Left lung (tissue), 10 donors: ENCODE results near the gene FOXC2. TPM values are rescaled to one million over a fixed set of nuclear protein-coding genes. Genes with fewer than 3 reads are reported as not detected.
A peak's percentile ranks its signal among the peaks of the same experiment; 100 is the strongest.

ENCODE experiments used
- ATAC-seq: fragments of 200-7000 bp; cut with Tn5 transposase; one replicate; pipeline ENCODE4 v1.9.1; 2020; ENCODE audit warnings: moderate library complexity
- DNase-seq, 4 donors: peaks; one replicate each; pipeline ENCODE4 v3.0.0-alpha.2; 2013 to 2020
- H3K27ac ChIP-seq, 2 donors: fragments of 200-600 bp; sonication (generic) in 1 of 2; one replicate each; pipeline versions ENCODE4 v1.5.0 to v1.8.0; 2020 to 2021
- H3K27me3 ChIP-seq, 2 donors: fragments of 200-600 bp; sonication (generic) in 1 of 2; one replicate each; pipeline versions ENCODE4 v1.5.0 to v1.8.0; 2020 to 2021
- H3K36me3 ChIP-seq, 2 donors: fragments of 200-600 bp; sonication (generic) in 1 of 2; one replicate each; pipeline versions ENCODE4 v1.5.0 to v1.8.0; 2020 to 2021
- H3K4me1 ChIP-seq, 2 donors: fragments of 200-600 bp; one replicate each; pipeline ENCODE4 v1.8.0; 2021
- H3K4me3 ChIP-seq, 2 donors: fragments of 200-600 bp; sonication (generic) in 1 of 2; one replicate each; pipeline versions ENCODE4 v1.5.0 to v1.8.0; 2020 to 2021; ENCODE audit warnings: mild to moderate bottlenecking in 1 of 2
- H3K9me3 ChIP-seq, 2 donors: fragments of 200-600 bp; sonication (generic) in 1 of 2; one replicate each; pipeline versions ENCODE4 v1.5.0 to v1.8.0; 2020 to 2021
- intact Hi-C, 2 donors: fragments of 100-400 bp; cut with DNase I; formaldehyde crosslinking; loops; one replicate each; pipeline versions ENCODE4 v1.11.2 to v1.14.2; 2022
- polyA plus RNA-seq, 6 donors: library from polyadenylated mRNA; unstranded; fragments of 120-200 nt; gene quantifications; one replicate each; pipeline ENCODE4 v1.2.1, GENCODE V29; 2013; ENCODE audit not compliant: insufficient read length in 6 of 6
- total RNA-seq, 2 donors: library from RNA; stranded (reverse); fragmentation: NEBNext Ultra II Directional; extraction: Animal tissue kit (Norgen Biotek cat#: 25700); gene quantifications; one replicate each; pipeline ENCODE4 v1.2.1, GENCODE V29; 2021
- TF ChIP-seq, protein P1 (sequence below), 2 donors: fragments of 200-600 bp; sonication (generic) in 1 of 2; IDR thresholded peaks; one replicate each; pipeline versions ENCODE4 v1.5.0 to v1.8.0; 2021; ENCODE audit warnings: antibody characterized with exemption in 2 of 2
- donor health status: DM: no; HTN: yes; CAD: no.
- donor health status: DM: no; HTN: no; CAD: no.

The FOXC2 gene
- total and polyA plus RNA-seq, 8 donors: 0.41 to 2.0 (median 0.93) TPM

DNA sequence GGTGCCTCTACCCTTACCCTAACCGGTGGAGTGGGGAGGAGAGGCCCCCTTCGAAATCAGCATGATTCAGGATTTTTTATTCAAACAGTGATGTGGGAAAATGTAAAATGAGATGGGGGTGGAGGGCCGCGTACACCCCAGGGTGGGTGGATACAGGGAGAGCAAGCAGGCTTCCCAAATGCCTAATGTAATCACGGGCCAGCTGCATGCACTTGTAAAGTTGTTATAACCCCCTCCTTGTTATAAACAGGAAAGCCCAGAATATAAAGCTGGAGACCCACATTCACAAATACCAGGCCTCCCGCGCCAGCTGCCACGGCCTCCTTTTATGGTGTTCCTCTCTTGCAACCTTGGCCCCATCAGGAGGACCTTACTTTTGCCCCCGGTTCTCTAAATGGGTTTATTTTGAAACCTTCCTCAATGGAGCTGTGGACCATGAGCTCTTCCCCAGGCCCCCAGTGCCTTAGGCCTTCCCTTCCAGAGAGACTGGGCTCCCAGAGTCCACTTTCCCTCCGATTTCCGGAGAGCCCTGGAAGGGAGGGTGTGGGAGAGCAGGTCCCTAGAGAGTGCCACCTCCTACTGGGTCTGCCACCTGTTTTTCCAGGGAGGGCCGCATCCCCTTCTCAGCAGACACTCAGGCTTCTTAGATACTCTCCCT, 10.8 kb downstream of the FOXC2 start:
- H3K9me3 ChIP-seq: no peaks in the 10 kb centered on the region
- intact Hi-C loops: no loop called here
- DNase-seq (no peak), ATAC-seq (no peak)
- H3K36me3 ChIP-seq: no peaks in the 10 kb centered on the region
- peaks cover 46 to 97% of the 10 kb centered on the region in 2 donors for H3K27me3 ChIP-seq
- no peak overlapping the region for H3K4me3 ChIP-seq
- H3K4me1 ChIP-seq: peaks cover 5 to 19% of the 10 kb centered on the region in 2 donors
- TF ChIP-seq, protein P1, sequence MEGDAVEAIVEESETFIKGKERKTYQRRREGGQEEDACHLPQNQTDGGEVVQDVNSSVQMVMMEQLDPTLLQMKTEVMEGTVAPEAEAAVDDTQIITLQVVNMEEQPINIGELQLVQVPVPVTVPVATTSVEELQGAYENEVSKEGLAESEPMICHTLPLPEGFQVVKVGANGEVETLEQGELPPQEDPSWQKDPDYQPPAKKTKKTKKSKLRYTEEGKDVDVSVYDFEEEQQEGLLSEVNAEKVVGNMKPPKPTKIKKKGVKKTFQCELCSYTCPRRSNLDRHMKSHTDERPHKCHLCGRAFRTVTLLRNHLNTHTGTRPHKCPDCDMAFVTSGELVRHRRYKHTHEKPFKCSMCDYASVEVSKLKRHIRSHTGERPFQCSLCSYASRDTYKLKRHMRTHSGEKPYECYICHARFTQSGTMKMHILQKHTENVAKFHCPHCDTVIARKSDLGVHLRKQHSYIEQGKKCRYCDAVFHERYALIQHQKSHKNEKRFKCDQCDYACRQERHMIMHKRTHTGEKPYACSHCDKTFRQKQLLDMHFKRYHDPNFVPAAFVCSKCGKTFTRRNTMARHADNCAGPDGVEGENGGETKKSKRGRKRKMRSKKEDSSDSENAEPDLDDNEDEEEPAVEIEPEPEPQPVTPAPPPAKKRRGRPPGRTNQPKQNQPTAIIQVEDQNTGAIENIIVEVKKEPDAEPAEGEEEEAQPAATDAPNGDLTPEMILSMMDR (IDR thresholded peaks at IDR 0.05): no peak
- peak overlapping the region; percentile 23 to 53 for H3K27ac ChIP-seq

DNA sequence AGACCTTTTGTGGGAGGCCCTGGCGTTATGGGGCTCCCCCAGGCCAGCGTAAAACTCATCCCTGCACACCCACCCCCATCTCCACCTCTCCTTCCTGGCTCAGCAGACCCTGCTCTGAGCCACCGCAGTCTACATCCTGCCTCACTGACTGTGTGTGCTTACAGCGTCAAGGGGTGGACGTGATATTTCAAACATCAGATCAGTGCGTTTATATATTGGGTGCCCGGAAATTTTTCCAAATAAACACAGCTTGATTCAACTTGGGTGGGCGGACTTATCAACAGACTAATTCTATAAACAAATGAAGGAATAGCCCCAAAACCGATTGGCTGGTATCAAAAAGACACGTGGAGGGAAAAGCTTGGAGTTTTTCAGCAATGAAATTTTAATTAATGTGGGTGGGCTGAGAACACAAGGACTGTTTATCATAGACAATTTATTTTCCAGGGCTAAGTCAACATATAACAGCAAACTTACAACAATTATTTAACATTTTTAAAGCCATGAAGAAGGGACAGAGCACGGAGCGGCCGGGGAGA, 11.5 kb downstream of the FOXC2 start, which contains the start of gene FOXL1:
TSS of gene FOXL1 (plus strand) at position 489 of the 539 bp plus-strand sequence. CDS start 175 bp downstream, outside the sequence.
- H3K36me3 ChIP-seq: no peaks in the 10 kb centered on the region
- TF ChIP-seq, protein P1 (IDR thresholded peaks at IDR 0.05): no peak
- H3K4me3 ChIP-seq: peak within 1 kb of the TSS in 1 of 2 donors; percentile 22
- intact Hi-C loops: no loop called here
- H3K4me1 ChIP-seq: peaks cover 5 to 19% of the 10 kb centered on the region in 2 donors
- peak in 2 of 4 donors; percentile 85 to 87 for DNase-seq
- peaks cover 51 to 96% of the 10 kb centered on the region in 2 donors for H3K27me3 ChIP-seq
- H3K27ac ChIP-seq: peak within 1 kb of the TSS; percentile 23 to 53
- H3K9me3 ChIP-seq: no peaks in the 10 kb centered on the region
- no peak for ATAC-seq

DNA sequence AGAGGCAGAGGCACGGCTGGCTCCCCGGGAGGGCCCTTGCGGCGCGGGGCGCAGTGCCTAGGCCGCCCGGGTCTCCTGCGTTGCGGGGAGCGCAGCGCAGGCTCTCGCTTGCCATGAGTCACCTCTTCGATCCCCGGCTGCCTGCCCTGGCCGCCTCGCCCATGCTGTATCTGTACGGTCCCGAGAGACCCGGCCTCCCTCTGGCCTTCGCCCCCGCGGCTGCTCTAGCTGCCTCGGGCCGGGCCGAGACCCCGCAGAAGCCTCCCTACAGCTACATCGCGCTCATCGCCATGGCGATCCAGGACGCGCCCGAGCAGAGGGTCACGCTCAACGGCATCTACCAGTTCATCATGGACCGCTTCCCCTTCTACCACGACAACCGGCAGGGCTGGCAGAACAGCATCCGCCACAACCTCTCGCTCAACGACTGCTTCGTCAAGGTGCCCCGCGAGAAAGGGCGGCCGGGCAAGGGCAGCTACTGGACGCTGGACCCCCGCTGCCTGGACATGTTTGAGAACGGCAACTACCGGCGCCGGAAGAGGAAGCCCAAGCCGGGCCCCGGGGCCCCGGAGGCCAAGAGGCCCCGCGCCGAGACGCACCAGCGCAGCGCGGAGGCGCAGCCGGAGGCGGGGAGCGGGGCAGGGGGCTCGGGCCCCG, 12.1 kb downstream of the FOXC2 start:
- intact Hi-C loops: no loop called here
- H3K36me3 ChIP-seq: no peaks in the 10 kb centered on the region
- peaks cover 51 to 95% of the 10 kb centered on the region in 2 donors for H3K27me3 ChIP-seq
- peak overlapping the region in 1 of 2 donors; percentile 22 for H3K4me3 ChIP-seq
- ATAC-seq (peak; percentile 22), DNase-seq (no peak)
- peak overlapping the region in 1 of 2 donors; percentile 53 for H3K27ac ChIP-seq
- peaks cover 5 to 19% of the 10 kb centered on the region in 2 donors for H3K4me1 ChIP-seq
- H3K9me3 ChIP-seq: no peaks in the 10 kb centered on the region
- TF ChIP-seq, protein P1 (IDR thresholded peaks at IDR 0.05): no peak

DNA sequence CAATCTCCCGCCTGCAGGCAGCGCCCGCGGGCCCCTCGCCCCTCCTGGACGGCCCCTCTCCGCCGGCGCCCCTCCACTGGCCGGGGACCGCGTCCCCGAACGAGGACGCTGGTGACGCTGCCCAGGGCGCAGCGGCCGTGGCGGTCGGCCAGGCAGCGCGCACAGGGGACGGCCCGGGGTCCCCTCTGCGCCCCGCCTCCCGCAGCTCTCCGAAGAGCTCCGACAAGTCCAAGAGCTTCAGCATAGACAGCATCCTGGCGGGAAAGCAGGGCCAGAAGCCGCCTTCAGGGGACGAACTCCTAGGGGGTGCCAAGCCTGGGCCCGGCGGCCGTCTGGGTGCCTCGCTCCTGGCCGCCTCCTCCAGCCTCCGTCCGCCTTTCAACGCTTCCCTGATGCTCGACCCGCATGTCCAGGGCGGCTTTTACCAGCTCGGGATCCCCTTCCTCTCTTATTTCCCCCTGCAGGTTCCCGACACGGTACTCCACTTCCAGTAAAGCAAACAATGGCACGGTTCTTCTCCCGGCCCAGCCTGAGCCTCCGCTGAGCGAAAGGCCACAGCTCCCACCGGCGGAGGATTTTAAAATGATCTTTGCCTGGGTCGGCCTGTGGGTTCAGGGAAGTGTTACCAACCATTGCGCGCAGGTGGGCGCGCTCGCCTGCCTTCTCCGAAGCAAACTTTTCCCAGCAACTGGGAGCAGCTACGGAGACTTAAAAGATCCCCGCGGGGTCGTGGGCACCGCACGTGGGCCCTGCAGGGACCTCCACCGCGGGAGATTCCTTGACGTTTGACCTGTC, 12.8 kb downstream of the FOXC2 start:
- no peak for DNase-seq
- no peak for ATAC-seq
- intact Hi-C loops: no loop called here
- Histone ChIP-seq H3K27me3 (peaks cover 51 to 95% of the 10 kb centered on the region in 2 donors), H3K4me3 (peak overlapping the region in 1 of 2 donors; percentile 22), H3K9me3 (no peaks in the 10 kb centered on the region), H3K27ac (peak overlapping the region in 1 of 2 donors; percentile 53), H3K36me3 (no peaks in the 10 kb centered on the region), H3K4me1 (peaks cover 5 to 19% of the 10 kb centered on the region in 2 donors)
- TF ChIP-seq, protein P1 (IDR thresholded peaks at IDR 0.05): no peak
